HG02970 (cell line): Measurements from ENCODE around the gene ITPKA.

Experiments
- ATAC-seq: cut with Tn5 transposase; IDR thresholded peaks from one replicate; pipeline ENCODE4 v1.9.1; 2021; ENCODE audit warnings: mild to moderate bottlenecking, moderate library complexity, moderate number of reproducible peaks; ENCODE audit not compliant: unreplicated experiment, low FRiP score

Gene ITPKA

GRCh38 chr15:41489641-41490040, 4.0 kb upstream of the ITPKA start:
- ATAC-seq = no peak

GRCh38 chr15:41490355-41490754, 3.3 kb upstream of the ITPKA start:
- peak; percentile 38 for ATAC-seq

GRCh38 chr15:41491889-41492288, 1.8 kb upstream of the ITPKA start:
- no peak for ATAC-seq

- ATAC-seq = no peak
These were observed 973 bp upstream of the ITPKA start for GRCh38 chr15:41492597-41493204.

GRCh38 chr15:41493902-41494189, 172 bp downstream of the ITPKA start:
- no peak for ATAC-seq

GRCh38 chr15:41494190-41494921, 682 bp downstream of the ITPKA start:
- peak; percentile 19 for ATAC-seq

GRCh38 chr15:41494922-41495735, 1.5 kb downstream of the ITPKA start:
- ATAC-seq = no peak

- no peak for ATAC-seq
These were observed 2.3 kb downstream of the ITPKA start for GRCh38 chr15:41495736-41496599.

- ATAC-seq = no peak
These were observed 5.0 kb downstream of the ITPKA start for GRCh38 chr15:41498657-41499056.

GRCh38 chr15:41499109-41499851, 5.6 kb downstream of the ITPKA start:
- no peak for ATAC-seq

- no peak for ATAC-seq
These were observed 7.7 kb downstream of the ITPKA start for GRCh38 chr15:41501191-41501917.

- ATAC-seq = no peak
These were observed 8.5 kb downstream of the ITPKA start for GRCh38 chr15:41501931-41502794.

GRCh38 chr15:41502795-41503668, 9.4 kb downstream of the ITPKA start:
- ATAC-seq = no peak

- ATAC-seq = no peak
These were observed 10.0 kb downstream of the ITPKA start for GRCh38 chr15:41503669-41504010.

GRCh38 chr15:41504751-41505492, 11.2 kb downstream of the ITPKA start:
- no peak for ATAC-seq

GRCh38 chr15:41505776-41506175, 12.1 kb downstream of the ITPKA start:
- ATAC-seq = no peak

- ATAC-seq = no peak
These were observed 13.2 kb downstream of the ITPKA start for GRCh38 chr15:41506796-41507341.
